Ovary (tissue), 3 donors: ENCODE measurements around the gene TVP23A.

Source experiments
- CTCF ChIP-seq, 3 donors: fragments of 450-650 bp in 2 of 3; fragments of 200-600 bp in 1 of 3; IDR thresholded peaks; one replicate each; pipeline versions ENCODE4 v1.5.1 to v1.8.0; 2016 to 2022; ENCODE audit warnings: antibody characterized with exemption in 3 of 3, mild to moderate bottlenecking in 1 of 3
- EP300 ChIP-seq: sonication (generic); formaldehyde crosslinking; IDR thresholded peaks from one replicate; pipeline ENCODE4 v1.6.1; 2017; ENCODE audit warnings: antibody characterized with exemption
- donor health status: DM: no; HTN: no; CAD: no.

- TF ChIP-seq EP300 (no peak), CTCF (IDR thresholded peaks at IDR 0.05) (no peak)
These were observed 6.1 kb downstream of the TVP23A start for GRCh38 chr16:10812312-10813098.
